ENCODE measurements around the gene PLXNB3.
A peak's percentile ranks its signal among the peaks of the same experiment; 100 is the strongest.
"Not testable (repeated sequence)": the region's sequence is repeated elsewhere in the genome, so short reads cannot be mapped to it uniquely, and the experiment has no call there.

PLXNB3 gene

DNA sequence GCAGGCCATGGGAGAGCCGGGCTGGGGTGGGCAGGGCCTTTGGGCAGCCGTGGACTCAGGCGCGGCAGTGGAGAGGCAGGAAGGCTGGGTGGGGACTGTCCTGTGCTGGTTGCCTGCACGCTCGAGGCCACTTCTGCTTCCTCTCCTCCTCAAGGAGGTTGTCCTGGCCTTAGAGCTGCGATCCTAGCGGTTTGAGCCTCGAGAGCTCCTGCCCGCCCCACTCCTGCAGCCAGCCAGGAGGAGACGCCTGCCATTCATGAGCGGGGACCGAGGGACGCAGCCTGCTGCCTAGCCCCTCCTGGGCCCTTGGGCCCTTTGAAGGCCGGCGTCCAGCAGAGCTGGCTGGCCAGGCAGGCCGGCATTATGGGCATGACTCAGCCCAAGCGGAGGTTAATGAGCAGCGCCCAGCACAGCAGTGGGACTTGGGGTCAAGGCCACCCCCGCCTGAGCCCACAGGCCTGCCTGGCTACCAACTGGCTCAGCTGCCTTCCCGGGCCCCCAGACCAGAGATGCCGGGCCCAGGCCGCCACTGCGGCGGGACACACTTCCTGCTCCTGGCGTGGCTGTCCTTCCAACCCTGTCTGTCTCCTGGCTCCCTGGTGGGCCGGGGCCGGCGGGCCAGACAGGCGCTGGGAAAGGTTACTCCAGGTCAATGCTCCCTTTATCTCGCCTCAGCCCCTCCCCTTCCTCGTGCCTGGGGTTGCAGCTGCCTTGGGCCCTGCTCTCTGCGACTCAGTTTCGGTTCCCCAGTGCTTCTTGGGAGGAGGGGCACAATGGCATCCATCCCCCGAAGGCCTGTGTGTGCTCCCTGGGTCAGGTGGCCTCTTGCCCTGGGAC lies 37.5 kb upstream of the PLXNB3 start:
- ATAC-seq (replicated peaks; ENCODE audit: extremely low read depth, poor library complexity, severe bottlenecking) (peak; percentile 8), DNase-seq (ENCODE audit: low spot score in 2 of 2) (peak in 1 of 2 donors; percentile 28)
- Mint-ChIP-seq H3K4me1 (peaks cover 17% of the 10 kb centered on the region), H3K27me3 (no peaks in the 10 kb centered on the region), H3K36me3 (ENCODE audit: insufficient read depth) (peaks cover 15% of the 10 kb centered on the region), H3K4me3 (peak overlapping the region; percentile 61), H3K9me3 (no peaks in the 10 kb centered on the region), H3K27ac (ENCODE audit: low read depth) (peak overlapping the region; percentile 81)

DNA sequence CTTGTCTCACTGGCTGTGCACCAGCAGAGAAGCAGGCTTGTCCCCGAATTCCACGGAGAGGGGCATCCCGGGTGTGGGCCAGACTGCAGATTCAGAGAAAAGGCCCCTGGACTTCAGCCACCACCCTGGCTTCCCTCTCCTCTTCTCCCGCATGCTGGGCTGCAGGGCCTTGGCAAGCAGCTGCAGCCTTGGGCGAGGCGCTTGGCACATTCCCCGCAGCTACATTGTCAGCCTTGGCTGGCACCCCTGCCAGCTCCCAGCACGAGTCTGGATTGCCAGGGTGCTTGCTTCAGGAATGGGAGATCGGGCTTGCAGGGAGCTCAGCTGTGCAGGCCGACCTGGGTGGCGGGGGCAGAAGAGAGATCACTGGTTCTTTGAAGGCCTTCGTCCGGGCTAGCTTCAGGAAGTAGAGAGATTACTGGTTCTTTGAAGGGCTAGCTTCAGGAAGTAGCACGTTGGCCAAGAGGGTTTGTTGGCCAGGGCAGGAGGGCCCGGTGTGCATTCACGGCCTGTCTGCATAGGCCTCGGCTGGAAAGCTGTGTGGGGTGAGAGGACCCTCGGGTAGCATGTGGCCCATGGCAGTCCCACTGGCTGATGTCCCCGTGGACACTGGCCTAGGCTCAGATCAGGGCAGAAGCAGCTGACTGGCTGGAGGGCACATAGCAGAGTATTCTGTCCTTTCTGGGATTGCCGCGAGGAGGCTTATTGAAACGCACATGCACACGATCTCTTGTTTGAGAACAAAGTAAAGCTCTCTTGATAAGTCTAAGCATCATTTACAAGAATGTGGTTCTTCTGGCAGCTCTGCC lies 36.7 kb upstream of the PLXNB3 start:
- Mint-ChIP-seq H3K27me3 (no peaks in the 10 kb centered on the region), H3K9me3 (no peaks in the 10 kb centered on the region), H3K4me1 (peaks cover 14% of the 10 kb centered on the region), H3K4me3 (peak overlapping the region; percentile 61), H3K36me3 (ENCODE audit: insufficient read depth) (peaks cover 10% of the 10 kb centered on the region), H3K27ac (ENCODE audit: low read depth) (peak overlapping the region; percentile 81)
- ATAC-seq (replicated peaks; ENCODE audit: extremely low read depth, poor library complexity, severe bottlenecking) (no peak), DNase-seq (ENCODE audit: low spot score in 2 of 2) (no peak)

DNA sequence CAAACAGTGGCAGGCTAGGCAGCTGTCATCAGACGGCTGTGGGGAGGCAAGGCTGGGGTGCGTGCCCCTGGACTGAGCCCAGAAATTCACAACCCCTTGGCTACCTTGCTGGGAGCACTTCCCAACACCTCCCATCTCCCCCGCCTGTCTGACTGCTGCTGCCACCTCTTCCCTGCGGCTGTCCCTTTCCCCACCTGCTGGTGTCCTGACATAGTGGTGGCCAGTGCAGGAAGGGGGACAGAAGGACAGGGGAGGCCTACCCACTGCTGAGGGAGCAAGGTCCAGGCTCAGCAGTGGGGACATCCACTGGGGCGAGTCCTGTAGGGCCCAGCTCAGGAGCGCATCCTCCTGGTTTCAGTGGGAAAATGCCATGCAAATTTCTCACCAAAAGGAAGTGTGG lies 36.0 kb upstream of the PLXNB3 start:
- no peak overlapping the region for H3K27ac Mint-ChIP-seq (ENCODE audit: low read depth)

DNA sequence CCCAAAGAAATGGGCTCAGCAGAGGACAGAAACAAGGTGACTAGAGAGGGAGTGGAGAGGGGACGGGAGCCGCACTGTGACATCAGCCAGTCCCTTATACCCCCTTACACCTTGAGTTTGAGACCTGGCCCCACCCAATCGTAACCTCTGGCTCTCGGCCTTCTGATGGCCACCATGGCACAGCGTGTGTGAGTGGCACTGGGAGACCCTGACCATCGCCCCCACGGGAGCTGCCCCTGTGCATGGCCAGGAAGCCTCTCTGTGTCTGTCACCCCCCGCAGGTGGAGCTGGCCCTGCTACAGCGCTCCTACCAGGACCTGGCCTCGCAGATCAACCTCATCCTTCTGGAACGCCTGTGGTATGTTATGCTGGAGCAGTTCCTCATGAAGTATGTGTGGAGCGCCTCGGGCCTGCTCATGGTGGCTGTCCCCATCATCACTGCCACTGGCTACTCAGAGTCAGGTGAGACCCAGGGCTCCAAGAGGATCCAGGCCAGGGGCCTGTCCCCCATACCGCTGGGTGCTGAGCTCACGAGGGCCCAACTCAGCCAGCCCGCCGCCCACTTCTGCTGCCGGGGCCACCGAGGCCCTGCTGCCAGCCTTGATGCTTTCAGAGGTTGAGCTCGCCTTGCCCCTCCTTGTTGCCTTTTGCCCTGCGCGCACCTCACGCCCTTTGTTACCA lies 35.0 kb upstream of the PLXNB3 start:
- no peak overlapping the region for H3K27ac Mint-ChIP-seq (ENCODE audit: low read depth)
- no peaks in the 10 kb centered on the region for H3K27me3 Mint-ChIP-seq
- ATAC-seq (replicated peaks; ENCODE audit: extremely low read depth, poor library complexity, severe bottlenecking) (no peak), DNase-seq (ENCODE audit: low spot score in 2 of 2) (no peak)
- peaks cover 8% of the 10 kb centered on the region for H3K4me1 Mint-ChIP-seq
- H3K4me3 Mint-ChIP-seq = no peak overlapping the region
- H3K9me3 Mint-ChIP-seq = no peaks in the 10 kb centered on the region
- peaks cover 9% of the 10 kb centered on the region for H3K36me3 Mint-ChIP-seq (ENCODE audit: insufficient read depth)

More for the DNA sequence above, 36.0 kb upstream of the PLXNB3 start:
- no peak overlapping the region for H3K4me3 Mint-ChIP-seq
- H3K36me3 Mint-ChIP-seq (ENCODE audit: insufficient read depth) = peaks cover 10% of the 10 kb centered on the region
- peaks cover 8% of the 10 kb centered on the region for H3K4me1 Mint-ChIP-seq
- no peak for ATAC-seq (replicated peaks; ENCODE audit: extremely low read depth, poor library complexity, severe bottlenecking)
- H3K27me3 Mint-ChIP-seq = no peaks in the 10 kb centered on the region
- DNase-seq (ENCODE audit: low spot score in 2 of 2) = no peak
- no peaks in the 10 kb centered on the region for H3K9me3 Mint-ChIP-seq

DNA sequence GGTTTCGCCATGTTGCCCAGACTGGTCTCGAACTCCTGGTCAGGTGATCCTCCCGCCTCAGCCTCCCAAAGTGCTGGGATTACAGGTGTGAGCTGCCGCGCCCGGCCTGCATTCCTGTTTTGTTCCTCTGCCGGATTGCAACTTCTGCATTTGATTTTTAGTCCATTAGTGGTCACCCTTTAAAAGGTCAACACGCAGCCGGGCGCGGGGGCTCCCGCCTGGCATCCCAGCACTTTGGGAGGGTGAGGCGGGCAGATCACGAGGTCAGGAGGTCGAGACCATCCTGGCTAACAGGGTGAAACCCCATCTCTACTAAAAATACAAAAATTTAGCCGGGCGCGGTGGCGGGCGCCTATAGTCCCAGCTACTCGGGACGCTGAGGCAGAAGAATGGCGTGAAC lies 33.9 kb upstream of the PLXNB3 start:
- DNase-seq (ENCODE audit: low spot score in 2 of 2); H3K27ac Mint-ChIP-seq (ENCODE audit: low read depth); H3K4me3 Mint-ChIP-seq; H3K36me3 Mint-ChIP-seq (ENCODE audit: insufficient read depth); H3K9me3 Mint-ChIP-seq; H3K27me3 Mint-ChIP-seq; ATAC-seq (replicated peaks; ENCODE audit: extremely low read depth, poor library complexity, severe bottlenecking): not testable (repeated sequence)
- peaks cover 12% of the 10 kb centered on the region for H3K4me1 Mint-ChIP-seq

DNA sequence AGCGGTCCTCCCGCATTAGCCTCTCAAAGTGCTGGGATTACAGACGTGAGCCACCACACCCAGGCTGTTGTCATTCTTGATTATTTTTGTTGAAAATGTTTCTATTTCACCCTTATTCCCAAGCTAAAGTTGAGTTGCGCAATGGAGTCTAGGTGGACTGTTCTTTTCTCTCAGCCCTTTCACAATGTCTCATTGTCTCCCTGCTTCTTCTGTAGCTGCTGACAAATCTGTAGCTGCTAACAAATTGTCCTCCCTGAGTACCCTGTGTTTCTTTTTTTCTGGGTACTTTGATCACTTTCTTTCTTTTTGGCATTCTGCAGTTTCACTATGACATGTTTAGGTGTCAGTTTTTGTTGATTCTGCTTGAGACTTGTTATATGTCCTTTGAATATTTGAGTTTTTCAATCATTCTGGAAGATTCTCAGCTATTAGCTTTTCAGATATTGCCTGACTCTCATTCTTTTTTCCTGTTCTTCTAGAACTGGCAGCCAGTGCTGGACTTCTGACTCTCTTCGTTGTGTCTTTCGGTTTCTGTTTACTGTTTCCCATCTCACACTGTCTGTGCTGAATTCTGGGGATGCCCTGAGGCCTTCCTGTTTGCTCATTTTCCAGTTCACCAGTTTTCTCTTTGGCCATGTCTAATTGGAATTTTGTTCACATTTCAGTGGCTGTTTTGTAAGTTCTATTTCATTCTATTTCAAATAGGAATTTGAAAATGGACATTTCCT lies 32.8 kb upstream of the PLXNB3 start:
- no peak overlapping the region for H3K4me3 Mint-ChIP-seq
- peak overlapping the region; percentile 61 for H3K27ac Mint-ChIP-seq (ENCODE audit: low read depth)
- no peak for ATAC-seq (replicated peaks; ENCODE audit: extremely low read depth, poor library complexity, severe bottlenecking)
- DNase-seq (ENCODE audit: low spot score in 2 of 2) = no peak
- H3K9me3 Mint-ChIP-seq = no peaks in the 10 kb centered on the region
- H3K27me3 Mint-ChIP-seq = no peaks in the 10 kb centered on the region
- peaks cover 18% of the 10 kb centered on the region for H3K4me1 Mint-ChIP-seq
- peaks cover 6% of the 10 kb centered on the region for H3K36me3 Mint-ChIP-seq (ENCODE audit: insufficient read depth)

DNA sequence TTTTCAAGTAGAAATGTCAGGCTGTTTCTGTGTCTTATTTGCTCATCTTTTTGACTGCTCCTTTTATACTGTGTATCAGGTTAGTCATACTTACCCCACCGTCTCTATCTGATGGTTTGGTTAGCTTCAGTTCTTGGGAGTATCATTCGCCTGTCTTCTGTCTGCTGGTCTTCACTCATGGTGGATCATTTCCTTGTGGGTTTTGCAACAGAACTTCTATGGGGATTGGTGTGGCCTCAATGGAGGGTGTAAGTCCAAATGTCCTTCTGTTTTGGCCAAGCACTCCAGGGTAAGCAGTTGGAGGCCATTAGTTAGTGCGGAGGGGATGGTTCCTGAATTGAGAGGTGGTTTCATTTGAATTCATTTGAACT lies 32.2 kb upstream of the PLXNB3 start:
- Mint-ChIP-seq H3K9me3 (no peaks in the 10 kb centered on the region), H3K27ac (ENCODE audit: low read depth) (peak overlapping the region; percentile 61), H3K4me3 (no peak overlapping the region), H3K4me1 (peaks cover 18% of the 10 kb centered on the region), H3K27me3 (no peaks in the 10 kb centered on the region), H3K36me3 (ENCODE audit: insufficient read depth) (peaks cover 6% of the 10 kb centered on the region)
- no peak for DNase-seq (ENCODE audit: low spot score in 2 of 2)
- no peak for ATAC-seq (replicated peaks; ENCODE audit: extremely low read depth, poor library complexity, severe bottlenecking)

DNA sequence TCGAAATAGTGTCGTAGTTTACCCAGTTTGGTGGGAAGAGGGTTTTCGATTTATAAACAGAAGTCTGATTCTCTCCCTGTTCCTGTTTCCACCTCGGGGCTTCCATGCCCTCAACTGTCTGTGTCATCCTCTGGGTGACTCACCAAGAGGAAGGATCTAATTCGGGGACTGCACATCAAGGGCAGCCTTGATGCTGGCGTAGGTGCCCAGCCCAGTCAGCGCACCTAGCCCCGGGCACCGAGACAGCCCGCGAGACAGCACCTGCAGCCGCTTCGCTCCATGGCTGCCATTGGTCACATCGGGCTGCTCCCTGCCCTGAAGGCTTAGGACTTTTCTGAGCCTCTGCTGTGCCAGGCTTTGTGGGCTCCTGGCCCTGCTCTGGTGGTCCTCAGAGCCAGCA lies 31.6 kb upstream of the PLXNB3 start:
- Mint-ChIP-seq H3K36me3 (ENCODE audit: insufficient read depth) (peaks cover 5% of the 10 kb centered on the region), H3K27me3 (no peaks in the 10 kb centered on the region)

DNA sequence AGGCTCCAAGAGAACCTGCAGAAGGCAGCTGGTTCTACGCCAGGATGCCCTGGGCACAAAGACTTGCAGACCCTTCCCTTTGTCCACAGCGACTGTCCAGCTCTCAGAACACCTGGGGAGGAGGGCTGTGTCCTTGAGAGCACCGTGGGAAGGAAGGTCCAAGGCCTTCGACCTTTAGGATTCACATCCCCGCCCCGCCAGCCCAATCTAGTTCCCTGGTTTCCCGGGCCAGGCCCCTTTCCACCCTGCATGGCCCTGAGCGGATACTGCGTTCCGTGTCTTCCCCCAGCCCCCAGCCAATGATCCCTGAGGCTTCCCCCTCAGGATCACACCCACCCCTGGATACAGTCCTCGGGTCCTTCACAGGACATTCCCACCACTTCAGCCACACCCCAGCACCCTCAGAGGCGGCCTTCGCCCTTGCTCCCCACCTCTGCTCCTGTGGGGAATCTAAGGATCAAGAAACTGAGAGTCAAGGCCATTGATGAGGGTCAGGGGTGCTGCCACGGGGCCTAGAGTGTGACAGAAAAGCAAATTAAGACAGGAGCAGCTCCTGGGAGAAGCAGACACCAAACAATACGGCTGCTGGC lies 30.3 kb upstream of the PLXNB3 start:
- Mint-ChIP-seq H3K4me3 (no peak overlapping the region), H3K4me1 (peaks cover 18% of the 10 kb centered on the region)
- ATAC-seq (replicated peaks; ENCODE audit: extremely low read depth, poor library complexity, severe bottlenecking) = no peak

More for the DNA sequence above, 31.6 kb upstream of the PLXNB3 start:
- Mint-ChIP-seq H3K27ac (ENCODE audit: low read depth) (no peak overlapping the region), H3K4me1 (peaks cover 18% of the 10 kb centered on the region), H3K9me3 (no peaks in the 10 kb centered on the region), H3K4me3 (no peak overlapping the region)
- no peak for ATAC-seq (replicated peaks; ENCODE audit: extremely low read depth, poor library complexity, severe bottlenecking)
- DNase-seq (ENCODE audit: low spot score in 2 of 2) = no peak

DNA sequence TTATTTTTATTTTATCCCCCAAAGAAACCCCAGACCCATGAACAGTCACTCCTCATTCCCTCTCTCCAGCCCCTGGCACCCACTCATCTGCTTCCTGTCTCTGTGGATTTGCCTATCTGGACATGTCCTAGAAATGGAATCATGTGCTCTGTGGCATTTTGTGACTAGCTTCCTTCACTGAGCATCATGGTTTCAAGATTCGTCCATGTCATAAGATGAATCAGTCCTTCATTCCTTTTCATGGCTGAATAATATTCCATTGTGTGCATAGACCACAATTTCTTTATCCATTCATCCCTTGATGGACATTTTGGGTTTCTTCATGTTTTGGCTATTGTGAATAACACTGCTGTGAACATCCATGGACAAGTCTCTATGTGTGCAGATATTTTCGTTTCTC lies 29.2 kb upstream of the PLXNB3 start:
- Mint-ChIP-seq H3K27ac (ENCODE audit: low read depth) (no peak overlapping the region), H3K36me3 (ENCODE audit: insufficient read depth) (peaks cover 4% of the 10 kb centered on the region)

More for the DNA sequence above, 30.3 kb upstream of the PLXNB3 start:
- no peaks in the 10 kb centered on the region for H3K9me3 Mint-ChIP-seq
- no peak for DNase-seq (ENCODE audit: low spot score in 2 of 2)
- H3K27me3 Mint-ChIP-seq = no peaks in the 10 kb centered on the region
- peaks cover 4% of the 10 kb centered on the region for H3K36me3 Mint-ChIP-seq (ENCODE audit: insufficient read depth)
- no peak overlapping the region for H3K27ac Mint-ChIP-seq (ENCODE audit: low read depth)

DNA sequence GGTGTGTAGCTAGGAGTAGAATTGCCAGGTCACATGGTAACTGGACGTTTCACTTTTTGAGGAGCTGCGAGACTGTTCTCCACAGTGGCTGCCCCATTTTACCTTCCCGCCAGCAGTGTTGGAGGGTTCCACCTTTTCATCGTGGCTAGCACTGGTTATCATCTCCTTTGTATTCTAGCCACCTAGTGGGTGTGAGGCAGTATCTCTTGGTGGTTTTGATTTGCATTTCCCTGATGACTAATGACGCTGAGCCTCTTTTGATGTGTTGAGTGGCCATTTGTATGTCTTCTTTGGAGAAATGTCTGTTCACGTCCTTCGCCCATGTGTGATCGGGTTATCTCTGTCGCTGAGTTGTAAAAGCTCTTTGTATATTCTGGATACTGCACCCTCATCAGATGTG lies 28.8 kb upstream of the PLXNB3 start:
- no peaks in the 10 kb centered on the region for H3K9me3 Mint-ChIP-seq
- no peaks in the 10 kb centered on the region for H3K27me3 Mint-ChIP-seq
- peak; percentile 75 for ATAC-seq (replicated peaks; ENCODE audit: extremely low read depth, poor library complexity, severe bottlenecking)
- peaks cover 4% of the 10 kb centered on the region for H3K36me3 Mint-ChIP-seq (ENCODE audit: insufficient read depth)
- H3K27ac Mint-ChIP-seq (ENCODE audit: low read depth) = no peak overlapping the region
- H3K4me1 Mint-ChIP-seq = peaks cover 18% of the 10 kb centered on the region
- no peak for DNase-seq (ENCODE audit: low spot score in 2 of 2)
- no peak overlapping the region for H3K4me3 Mint-ChIP-seq

More for the DNA sequence above, 29.2 kb upstream of the PLXNB3 start:
- no peak for ATAC-seq (replicated peaks; ENCODE audit: extremely low read depth, poor library complexity, severe bottlenecking)
- DNase-seq (ENCODE audit: low spot score in 2 of 2) = no peak
- H3K4me3 Mint-ChIP-seq = no peak overlapping the region
- peaks cover 18% of the 10 kb centered on the region for H3K4me1 Mint-ChIP-seq
- H3K27me3 Mint-ChIP-seq = no peaks in the 10 kb centered on the region
- no peaks in the 10 kb centered on the region for H3K9me3 Mint-ChIP-seq

All from central memory CD8-positive, alpha-beta T cell (primary cell).